MM.1S (cell line): ENCODE results near the gene NTRK2.

Experiments
- DNase-seq: peaks from one replicate; pipeline ENCODE4 v3.0.0-alpha.2; 2015
- H2AFZ ChIP-seq: fragments of 300-600 bp; sonication (generic); 2 replicates; pipeline ENCODE4 v1.6.0; 2016; ENCODE audit warnings: antibody characterized with exemption, low read length
- H3F3A ChIP-seq: fragments of 300-600 bp; sonication (generic); 2 replicates; pipeline ENCODE4 v1.6.1; 2016; ENCODE audit warnings: mild to moderate bottlenecking, antibody characterized with exemption, low read length, moderate library complexity, mixed read lengths; ENCODE audit not compliant: insufficient read depth
- H3K27ac ChIP-seq: fragments of 300-600 bp; sonication (generic); 2 replicates; pipeline ENCODE4 v1.5.1; 2016; ENCODE audit warnings: mild to moderate bottlenecking, low read length
- H3K27me3 ChIP-seq: fragments of 300-600 bp; sonication (generic); replicated peaks from 2 replicates; pipeline ENCODE4 v1.6.0; 2016; ENCODE audit warnings: low read length; ENCODE audit not compliant: insufficient read depth
- H3K36me3 ChIP-seq: fragments of 300-600 bp; sonication (generic); replicated peaks from 2 replicates; pipeline ENCODE4 v1.6.1; 2016; ENCODE audit warnings: mild to moderate bottlenecking, low read length, mixed read lengths; ENCODE audit not compliant: insufficient read depth
- H3K4me1 ChIP-seq: fragments of 300-600 bp; sonication (generic); 2 replicates; pipeline ENCODE4 v1.6.1; 2016; ENCODE audit warnings: low read length, mixed read lengths
- H3K4me2 ChIP-seq: fragments of 300-600 bp; sonication (generic); 2 replicates; pipeline ENCODE4 v1.6.0; 2016; ENCODE audit warnings: low read depth, low read length
- H3K4me3 ChIP-seq: fragments of 300-600 bp; sonication (generic); 2 replicates; pipeline ENCODE4 v1.5.1; 2016; ENCODE audit warnings: low read length, mixed read lengths
- H3K79me2 ChIP-seq: fragments of 300-600 bp; sonication (generic); 2 replicates; pipeline ENCODE4 v1.6.1; 2016; ENCODE audit warnings: mixed run types, low read length, mixed read lengths
- H3K9ac ChIP-seq: fragments of 300-600 bp; sonication (generic); 2 replicates; pipeline ENCODE4 v1.6.1; 2016; ENCODE audit warnings: low read length, mixed read lengths
- H3K9me2 ChIP-seq: fragments of 300-600 bp; sonication (generic); replicated peaks from 2 replicates; pipeline ENCODE4 v1.6.1; 2016; ENCODE audit warnings: mild to moderate bottlenecking, low read length, mixed read lengths; ENCODE audit not compliant: insufficient read depth
- H3K9me3 ChIP-seq: fragments of 300-600 bp; sonication (generic); replicated peaks from 2 replicates; pipeline ENCODE4 v1.6.1; 2016; ENCODE audit warnings: mild to moderate bottlenecking, low read length, mixed read lengths; ENCODE audit not compliant: insufficient read depth
- H4K20me1 ChIP-seq: fragments of 300-600 bp; sonication (generic); 2 replicates; pipeline ENCODE4 v1.6.1; 2016; ENCODE audit warnings: mild to moderate bottlenecking, low read length, moderate library complexity, mixed read lengths; ENCODE audit not compliant: insufficient read depth
- EZH2 ChIP-seq: fragments of 300-600 bp; sonication (generic); optimal IDR thresholded peaks from 2 replicates; pipeline ENCODE3; 2017; ENCODE audit warnings: low read depth, mild to moderate bottlenecking, antibody characterized with exemption, low read length, mixed read lengths
- EZH2phosphoT487 ChIP-seq: fragments of 300-600 bp; sonication (generic); IDR thresholded peaks from 2 replicates; pipeline ENCODE4 v1.6.1; 2018; ENCODE audit warnings: antibody characterized with exemption, low read length
- TF ChIP-seq, protein P1 (sequence below): fragments of 300-600 bp; sonication (generic); IDR thresholded peaks from 2 replicates; pipeline ENCODE4 v1.5.1; 2016; ENCODE audit warnings: antibody characterized with exemption, low read length, mixed read lengths

Gene NTRK2

GRCh38 chr9:84969084-84969483, 299.6 kb downstream of the NTRK2 start:
- H3K4me3 ChIP-seq = no peak overlapping the region
- no peak overlapping the region for H3K4me2 ChIP-seq
- DNase-seq = no peak

GRCh38 chr9:84969736-84970135, 300.2 kb downstream of the NTRK2 start:
- Histone ChIP-seq H3F3A (no peaks in the 10 kb centered on the region), H3K79me2 (no peaks in the 10 kb centered on the region), H3K9me2 (no peaks in the 10 kb centered on the region), H3K4me1 (no peaks in the 10 kb centered on the region), H3K4me2 (no peak overlapping the region), H3K4me3 (no peak overlapping the region), H4K20me1 (no peaks in the 10 kb centered on the region), H2AFZ (no peak overlapping the region), H3K9ac (no peak overlapping the region), H3K27me3 (no peaks in the 10 kb centered on the region), H3K36me3 (no peaks in the 10 kb centered on the region), H3K9me3 (no peaks in the 10 kb centered on the region), H3K27ac (no peak overlapping the region)
- no peak for DNase-seq
- TF ChIP-seq EZH2 = no peak

More at GRCh38 chr9:84969084-84969483, 299.6 kb downstream of the NTRK2 start:
- Histone ChIP-seq H4K20me1 (no peaks in the 10 kb centered on the region), H3F3A (no peaks in the 10 kb centered on the region), H3K79me2 (no peaks in the 10 kb centered on the region), H3K9ac (no peak overlapping the region), H3K36me3 (no peaks in the 10 kb centered on the region), H3K27ac (no peak overlapping the region), H3K9me3 (no peaks in the 10 kb centered on the region), H3K27me3 (no peaks in the 10 kb centered on the region), H3K4me1 (no peaks in the 10 kb centered on the region), H3K9me2 (no peaks in the 10 kb centered on the region), H2AFZ (no peak overlapping the region)
- TF ChIP-seq EZH2 = no peak
- TF ChIP-seq, protein P1, sequence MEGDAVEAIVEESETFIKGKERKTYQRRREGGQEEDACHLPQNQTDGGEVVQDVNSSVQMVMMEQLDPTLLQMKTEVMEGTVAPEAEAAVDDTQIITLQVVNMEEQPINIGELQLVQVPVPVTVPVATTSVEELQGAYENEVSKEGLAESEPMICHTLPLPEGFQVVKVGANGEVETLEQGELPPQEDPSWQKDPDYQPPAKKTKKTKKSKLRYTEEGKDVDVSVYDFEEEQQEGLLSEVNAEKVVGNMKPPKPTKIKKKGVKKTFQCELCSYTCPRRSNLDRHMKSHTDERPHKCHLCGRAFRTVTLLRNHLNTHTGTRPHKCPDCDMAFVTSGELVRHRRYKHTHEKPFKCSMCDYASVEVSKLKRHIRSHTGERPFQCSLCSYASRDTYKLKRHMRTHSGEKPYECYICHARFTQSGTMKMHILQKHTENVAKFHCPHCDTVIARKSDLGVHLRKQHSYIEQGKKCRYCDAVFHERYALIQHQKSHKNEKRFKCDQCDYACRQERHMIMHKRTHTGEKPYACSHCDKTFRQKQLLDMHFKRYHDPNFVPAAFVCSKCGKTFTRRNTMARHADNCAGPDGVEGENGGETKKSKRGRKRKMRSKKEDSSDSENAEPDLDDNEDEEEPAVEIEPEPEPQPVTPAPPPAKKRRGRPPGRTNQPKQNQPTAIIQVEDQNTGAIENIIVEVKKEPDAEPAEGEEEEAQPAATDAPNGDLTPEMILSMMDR = no peak
- no peak for TF ChIP-seq EZH2phosphoT487

GRCh38 chr9:84970432-84970831, 300.9 kb downstream of the NTRK2 start:
- H4K20me1 ChIP-seq = no peaks in the 10 kb centered on the region
- no peak for DNase-seq
- no peak overlapping the region for H3K4me3 ChIP-seq

DNA sequence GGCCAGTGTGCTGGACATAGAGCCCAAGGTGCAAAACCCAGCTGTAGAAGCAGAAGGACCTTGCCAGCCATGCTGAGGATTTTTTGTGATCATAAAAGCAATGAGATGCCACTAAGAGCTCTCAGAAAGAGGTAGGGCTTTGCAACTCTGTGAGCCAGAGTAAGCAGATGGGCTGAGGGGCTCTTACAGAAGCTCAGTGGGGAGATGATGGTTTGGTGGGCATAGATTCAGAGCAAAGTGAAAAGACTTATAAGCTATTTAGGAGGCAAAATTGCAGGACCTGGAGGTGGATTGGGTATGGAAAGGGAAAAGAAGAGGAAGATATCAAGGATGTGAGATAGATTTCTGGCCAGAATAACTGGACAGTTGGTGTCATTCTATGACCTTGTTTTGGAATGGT, 302.0 kb downstream of the NTRK2 start:
- Histone ChIP-seq H3F3A (no peaks in the 10 kb centered on the region), H3K79me2 (no peaks in the 10 kb centered on the region), H4K20me1 (no peaks in the 10 kb centered on the region), H2AFZ (no peak overlapping the region), H3K9me2 (no peaks in the 10 kb centered on the region), H3K4me1 (no peaks in the 10 kb centered on the region), H3K27ac (no peak overlapping the region), H3K9me3 (no peaks in the 10 kb centered on the region), H3K36me3 (no peaks in the 10 kb centered on the region), H3K9ac (no peak overlapping the region), H3K4me3 (no peak overlapping the region), H3K4me2 (no peak overlapping the region), H3K27me3 (no peaks in the 10 kb centered on the region)
- DNase-seq = no peak
- TF ChIP-seq, protein P1 = no peak
- TF ChIP-seq EZH2phosphoT487 = no peak
- no peak for TF ChIP-seq EZH2

More at GRCh38 chr9:84970432-84970831, 300.9 kb downstream of the NTRK2 start:
- Histone ChIP-seq H3K9me2 (no peaks in the 10 kb centered on the region), H3K27ac (no peak overlapping the region), H3K4me1 (no peaks in the 10 kb centered on the region), H3K79me2 (no peaks in the 10 kb centered on the region), H3K9ac (no peak overlapping the region), H3F3A (no peaks in the 10 kb centered on the region), H2AFZ (no peak overlapping the region), H3K9me3 (no peaks in the 10 kb centered on the region), H3K4me2 (no peak overlapping the region), H3K36me3 (no peaks in the 10 kb centered on the region), H3K27me3 (no peaks in the 10 kb centered on the region)
- TF ChIP-seq EZH2phosphoT487 (no peak), EZH2 (no peak)
- TF ChIP-seq, protein P1 = no peak
